GM08714 (cell line): ENCODE results near the gene TRIM16.
"Not testable (repeated sequence)": the region's sequence is repeated elsewhere in the genome, so short reads cannot be mapped to it uniquely, and the experiment has no call there.

Experiments used
- H3K4me3 ChIP-seq: fragments of 200-500 bp; sonication (Bioruptor generic); 2 replicates; pipeline ENCODE4 v1.5.1; 2014; ENCODE audit warnings: mild to moderate bottlenecking, low read length, inconsistent platforms
- ZNF274 ChIP-seq: IDR thresholded peaks from 2 replicates; pipeline ENCODE4 v1.6.1; 2012; ENCODE audit warnings: mild to moderate bottlenecking, low read depth, low read length

TRIM16 gene

GRCh38 chr17:15663691-15664090 is 20.4 kb downstream of the TRIM16 start:
- no peak for TF ChIP-seq ZNF274
- H3K4me3 ChIP-seq: no peak overlapping the region

GRCh38 chr17:15663176-15663575 is 20.9 kb downstream of the TRIM16 start:
- no peak for TF ChIP-seq ZNF274
- H3K4me3 ChIP-seq: no peak overlapping the region

DNA sequence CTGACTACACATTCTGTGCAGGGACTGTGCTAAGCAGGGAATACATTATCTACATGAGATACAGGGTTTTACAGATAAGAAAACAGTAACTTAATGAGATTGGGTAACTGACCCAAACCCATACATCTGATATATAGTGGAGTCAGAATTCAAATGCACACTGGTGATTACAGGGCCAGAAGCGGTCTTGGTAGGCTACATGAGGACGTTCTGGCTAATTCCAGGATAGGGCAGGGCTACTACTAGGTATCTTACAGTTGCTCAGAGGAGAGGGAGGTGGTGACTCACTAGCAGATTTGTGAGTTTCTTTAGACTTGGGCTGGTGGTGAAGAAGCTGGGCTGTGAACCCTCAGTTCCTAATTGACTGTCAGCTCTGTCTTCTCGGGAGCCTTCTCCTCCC is 21.4 kb downstream of the TRIM16 start:
- TF ChIP-seq ZNF274: no peak
- H3K4me3 ChIP-seq: no peak overlapping the region

DNA sequence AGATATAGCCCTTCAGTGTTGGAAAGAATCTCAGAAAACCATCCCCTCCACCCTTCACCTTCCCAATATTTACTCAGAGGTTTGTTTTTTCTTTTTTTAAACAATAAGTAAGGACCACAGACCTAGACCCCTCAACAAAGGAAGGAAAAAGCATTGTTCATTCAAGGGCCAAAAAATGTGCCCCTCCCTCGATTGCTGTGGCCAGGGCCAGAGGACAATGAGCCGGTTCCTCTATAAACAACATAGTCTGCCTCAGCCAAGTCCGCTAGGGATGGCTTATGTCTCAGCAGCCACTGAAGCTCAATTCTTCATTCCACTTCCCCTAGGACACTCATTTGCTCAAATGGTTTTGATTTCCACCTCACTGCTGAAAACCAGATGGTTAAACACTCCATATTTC is 24.0 kb downstream of the TRIM16 start:
- H3K4me3 ChIP-seq: no peak overlapping the region
- TF ChIP-seq ZNF274: no peak

GRCh38 chr17:15659663-15660062 is 24.4 kb downstream of the TRIM16 start:
- TF ChIP-seq ZNF274: no peak
- no peak overlapping the region for H3K4me3 ChIP-seq

DNA sequence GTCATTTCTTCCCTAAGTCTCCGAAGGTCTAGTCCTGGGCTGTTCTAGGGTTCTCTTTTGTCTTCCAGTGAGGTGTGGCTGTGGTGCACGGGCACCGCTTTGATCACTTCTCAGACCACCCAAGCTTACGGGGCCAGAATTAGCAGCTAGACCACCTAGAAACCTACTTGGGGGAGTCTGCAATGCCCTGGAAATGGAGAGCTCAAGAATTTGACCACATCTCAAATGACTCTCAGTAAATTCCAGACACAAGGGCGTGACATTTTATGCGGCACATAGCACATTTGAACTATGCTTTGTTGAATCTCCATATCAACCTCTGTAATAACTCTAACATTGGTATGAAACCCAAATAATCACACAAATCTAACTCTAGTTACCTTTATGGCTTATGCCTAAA is 24.9 kb downstream of the TRIM16 start:
- H3K4me3 ChIP-seq: no peak overlapping the region
- TF ChIP-seq ZNF274: no peak

DNA sequence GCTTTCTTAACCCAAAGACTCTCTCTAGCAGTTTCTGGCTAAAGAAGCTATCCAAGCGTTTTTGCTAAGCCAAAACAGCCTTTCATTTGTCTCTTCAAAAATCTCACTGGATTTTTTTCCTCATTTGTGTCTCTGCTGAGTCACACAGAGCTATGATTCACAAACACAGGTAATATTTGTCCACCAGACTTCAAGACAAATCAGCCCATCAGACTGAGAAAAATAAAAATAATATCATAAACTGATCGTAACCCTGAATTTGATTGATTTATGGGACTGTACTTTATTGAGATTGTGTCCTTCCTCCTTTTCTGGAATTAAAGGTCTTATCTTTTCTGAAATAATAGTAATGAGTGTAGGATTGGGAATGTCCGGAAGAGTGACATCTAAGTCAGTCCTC is 25.8 kb downstream of the TRIM16 start:
- TF ChIP-seq ZNF274: no peak

DNA sequence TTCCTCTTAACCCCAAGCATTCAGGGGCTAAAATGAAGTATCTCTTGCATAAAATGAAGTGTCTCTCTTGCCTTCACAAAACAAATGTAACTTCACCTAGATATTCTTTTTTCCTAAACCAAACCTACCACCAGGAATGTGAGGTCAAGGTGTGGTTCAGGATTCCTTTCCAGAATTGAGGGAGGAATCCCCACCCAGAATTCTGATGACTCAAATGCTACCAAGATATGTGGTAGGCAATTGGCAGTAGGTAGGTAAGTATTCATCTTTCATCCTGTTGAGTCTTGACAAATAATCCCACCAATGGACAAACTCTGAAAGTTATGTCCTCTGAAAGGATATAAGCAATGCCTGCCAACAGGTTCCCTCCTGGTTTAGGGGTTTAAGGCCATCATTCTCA is 26.2 kb downstream of the TRIM16 start:
- H3K4me3 ChIP-seq: no peak overlapping the region
- TF ChIP-seq ZNF274: no peak

More for the DNA sequence above, 25.8 kb downstream of the TRIM16 start:
- no peak overlapping the region for H3K4me3 ChIP-seq

DNA sequence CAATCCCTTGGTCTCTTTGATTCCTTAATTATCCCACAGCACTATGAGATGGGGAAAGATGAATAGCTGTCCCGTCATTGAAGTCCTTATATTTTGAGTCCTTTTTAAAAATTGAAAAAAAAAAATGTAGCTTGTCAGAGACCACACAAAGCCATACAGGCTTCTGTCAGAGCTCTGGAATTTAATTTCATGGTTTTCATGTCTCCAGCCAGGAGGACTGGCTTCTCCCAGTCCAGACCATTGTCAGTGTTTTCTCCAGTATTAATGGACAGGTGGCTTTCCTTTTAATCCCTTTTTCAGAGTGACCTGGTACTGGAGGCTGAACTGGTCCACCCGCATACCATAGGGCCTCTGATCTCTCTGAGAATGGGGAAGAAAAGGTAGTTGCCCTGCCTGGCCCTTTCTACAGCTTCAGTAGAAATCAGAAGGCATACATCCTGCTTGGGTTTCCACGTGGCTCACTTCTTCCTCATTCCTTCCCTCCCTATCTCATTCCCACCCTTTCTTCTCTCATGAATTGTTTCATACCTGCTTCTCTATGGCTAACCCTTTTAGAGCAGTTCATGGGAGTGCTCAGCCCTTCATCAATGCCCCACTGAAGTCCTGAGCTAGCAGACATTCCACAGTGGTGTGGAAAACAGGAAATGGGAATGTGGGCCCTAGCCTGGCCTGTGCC is 29.1 kb downstream of the TRIM16 start:
- no peak overlapping the region for H3K4me3 ChIP-seq
- no peak for TF ChIP-seq ZNF274

- H3K4me3 ChIP-seq: not testable (repeated sequence)
These were observed 29.7 kb downstream of the TRIM16 start for GRCh38 chr17:15654401-15654800.

- H3K4me3 ChIP-seq: no peak overlapping the region
- no peak for TF ChIP-seq ZNF274
These were observed 31.2 kb downstream of the TRIM16 start for GRCh38 chr17:15652960-15653359.

GRCh38 chr17:15651583-15652110 is 32.5 kb downstream of the TRIM16 start:
- no peak for TF ChIP-seq ZNF274
- no peak overlapping the region for H3K4me3 ChIP-seq

- TF ChIP-seq ZNF274: no peak
- H3K4me3 ChIP-seq: no peak overlapping the region
These were observed 33.1 kb downstream of the TRIM16 start for GRCh38 chr17:15650741-15651582.

DNA sequence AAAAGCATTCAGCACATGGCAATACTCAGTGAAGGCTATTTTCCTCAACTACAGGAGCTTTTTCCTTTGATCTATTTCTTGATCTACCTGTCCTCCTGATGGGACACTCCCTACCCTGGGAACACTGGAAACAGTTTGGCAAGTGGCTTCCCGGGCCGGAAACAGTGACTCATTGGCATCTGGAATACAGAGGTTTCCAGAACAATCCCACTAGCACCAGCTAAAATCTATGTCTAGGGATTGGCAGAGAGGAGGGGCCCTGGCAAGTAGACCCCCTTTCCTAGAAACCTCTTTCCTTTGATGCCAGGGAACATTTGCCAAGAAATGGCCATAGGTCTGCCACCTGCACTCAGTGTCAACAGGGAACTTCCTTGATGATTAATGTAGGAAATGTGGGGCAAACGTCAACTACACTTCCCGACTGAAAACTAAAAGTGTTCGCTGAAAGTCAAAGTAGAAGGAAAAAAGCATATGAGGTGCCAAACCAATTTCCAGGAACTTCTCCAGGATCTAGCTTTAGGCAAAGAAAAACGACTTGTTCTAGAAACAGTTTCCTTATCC is 34.2 kb downstream of the TRIM16 start:
- no peak overlapping the region for H3K4me3 ChIP-seq
- no peak for TF ChIP-seq ZNF274

DNA sequence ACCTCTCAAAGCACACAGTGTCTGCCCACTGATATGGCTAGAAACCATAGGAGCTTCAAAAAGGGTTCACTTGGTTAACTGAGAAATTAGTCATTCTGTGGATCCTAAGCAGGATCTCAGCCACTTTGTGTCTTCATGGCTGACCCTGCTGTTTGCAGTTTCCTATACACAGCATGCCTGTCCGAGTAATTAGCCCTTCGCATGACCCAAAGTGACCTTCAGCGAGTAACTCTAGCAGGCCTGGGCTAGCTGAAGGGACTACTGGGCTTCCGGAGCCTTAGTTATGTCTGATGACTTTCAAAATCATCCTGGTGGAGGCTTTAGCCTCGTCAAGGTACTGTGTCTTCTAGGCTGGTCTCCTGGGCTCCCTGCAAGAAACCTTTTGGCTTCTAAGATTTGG is 35.7 kb downstream of the TRIM16 start:
- H3K4me3 ChIP-seq: no peak overlapping the region
- no peak for TF ChIP-seq ZNF274

GRCh38 chr17:15645942-15646312 is 38.2 kb downstream of the TRIM16 start:
- H3K4me3 ChIP-seq: not testable (repeated sequence)

GRCh38 chr17:15645099-15645941 is 38.8 kb downstream of the TRIM16 start:
- not testable (repeated sequence) for H3K4me3 ChIP-seq

- H3K4me3 ChIP-seq: not testable (repeated sequence)
These were observed 41.4 kb downstream of the TRIM16 start for GRCh38 chr17:15642505-15643251.

- not testable (repeated sequence) for H3K4me3 ChIP-seq
These were observed 42.1 kb downstream of the TRIM16 start for GRCh38 chr17:15642014-15642413.

- not testable (repeated sequence) for H3K4me3 ChIP-seq
These were observed 53.1 kb downstream of the TRIM16 start for GRCh38 chr17:15630930-15631453.
